ENCODE data around the gene COL4A2.

- TF ChIP-seq, protein P1, sequence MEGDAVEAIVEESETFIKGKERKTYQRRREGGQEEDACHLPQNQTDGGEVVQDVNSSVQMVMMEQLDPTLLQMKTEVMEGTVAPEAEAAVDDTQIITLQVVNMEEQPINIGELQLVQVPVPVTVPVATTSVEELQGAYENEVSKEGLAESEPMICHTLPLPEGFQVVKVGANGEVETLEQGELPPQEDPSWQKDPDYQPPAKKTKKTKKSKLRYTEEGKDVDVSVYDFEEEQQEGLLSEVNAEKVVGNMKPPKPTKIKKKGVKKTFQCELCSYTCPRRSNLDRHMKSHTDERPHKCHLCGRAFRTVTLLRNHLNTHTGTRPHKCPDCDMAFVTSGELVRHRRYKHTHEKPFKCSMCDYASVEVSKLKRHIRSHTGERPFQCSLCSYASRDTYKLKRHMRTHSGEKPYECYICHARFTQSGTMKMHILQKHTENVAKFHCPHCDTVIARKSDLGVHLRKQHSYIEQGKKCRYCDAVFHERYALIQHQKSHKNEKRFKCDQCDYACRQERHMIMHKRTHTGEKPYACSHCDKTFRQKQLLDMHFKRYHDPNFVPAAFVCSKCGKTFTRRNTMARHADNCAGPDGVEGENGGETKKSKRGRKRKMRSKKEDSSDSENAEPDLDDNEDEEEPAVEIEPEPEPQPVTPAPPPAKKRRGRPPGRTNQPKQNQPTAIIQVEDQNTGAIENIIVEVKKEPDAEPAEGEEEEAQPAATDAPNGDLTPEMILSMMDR (IDR thresholded peaks at IDR 0.05): no peak
- TF ChIP-seq POLR2A (IDR thresholded peaks at IDR 0.05): no peak
Observed at GRCh38 chr13:110531671-110532083, 224.6 kb downstream of the COL4A2 start.
